Measurements from ENCODE around the gene TFAP2A. TPM values are rescaled to one million over a fixed set of nuclear protein-coding genes. Genes with fewer than 3 reads are reported as not detected.

The TFAP2A gene
- total RNA-seq, 3 donors from 2014 or later: 25.2 to 46.0 TPM; not detected in 1

GRCh38 chr6:10369896-10370295 lies 45.0 kb downstream of the TFAP2A start:
- Histone ChIP-seq H3K4me1 (no peaks in the 10 kb centered on the region), H3K27ac (no peak overlapping the region), H3K36me3 (no peaks in the 10 kb centered on the region), H3K9me3 (no peaks in the 10 kb centered on the region), H3K27me3 (no peaks in the 10 kb centered on the region), H3K4me3 (no peak overlapping the region)
- DNase-seq (ENCODE audit: low spot score in 2 of 2): no peak
- no peak for TF ChIP-seq CTCF (IDR thresholded peaks at IDR 0.05)
- TF ChIP-seq POLR2A (IDR thresholded peaks at IDR 0.05): no peak
- TF ChIP-seq POLR2AphosphoS5 (IDR thresholded peaks at IDR 0.05): no peak
- intact Hi-C loops (cut with DNase I; ENCODE audit: low total_unique reads): no loop called here

GRCh38 chr6:10368861-10369260 lies 46.0 kb downstream of the TFAP2A start:
- Histone ChIP-seq H3K27me3 (no peaks in the 10 kb centered on the region), H3K4me1 (no peaks in the 10 kb centered on the region), H3K27ac (no peak overlapping the region), H3K9me3 (peaks cover 0 to 4% of the 10 kb centered on the region in 2 donors), H3K4me3 (no peak overlapping the region), H3K36me3 (no peaks in the 10 kb centered on the region)
- intact Hi-C loops (cut with DNase I; ENCODE audit: low total_unique reads): no loop called here
- TF ChIP-seq CTCF (IDR thresholded peaks at IDR 0.05) (no peak), POLR2A (IDR thresholded peaks at IDR 0.05) (no peak), POLR2AphosphoS5 (IDR thresholded peaks at IDR 0.05) (no peak)
- DNase-seq (ENCODE audit: low spot score in 2 of 2): no peak

GRCh38 chr6:10363911-10364310 lies 51.0 kb downstream of the TFAP2A start:
- H3K27ac ChIP-seq: no peak overlapping the region
- TF ChIP-seq POLR2AphosphoS5 (IDR thresholded peaks at IDR 0.05) (no peak), POLR2A (IDR thresholded peaks at IDR 0.05) (no peak), CTCF (IDR thresholded peaks at IDR 0.05) (no peak)
- no peak overlapping the region for H3K4me3 ChIP-seq
- no peaks in the 10 kb centered on the region for H3K27me3 ChIP-seq
- no peaks in the 10 kb centered on the region for H3K4me1 ChIP-seq
- H3K36me3 ChIP-seq: no peaks in the 10 kb centered on the region
- H3K9me3 ChIP-seq: peaks cover 0 to 6% of the 10 kb centered on the region in 2 donors
- intact Hi-C loops (cut with DNase I; ENCODE audit: low total_unique reads): no loop called here
- DNase-seq (ENCODE audit: low spot score in 2 of 2): no peak

- Histone ChIP-seq H3K27ac (no peak overlapping the region), H3K4me3 (no peak overlapping the region), H3K36me3 (no peaks in the 10 kb centered on the region), H3K9me3 (peaks cover 0 to 6% of the 10 kb centered on the region in 2 donors), H3K27me3 (no peaks in the 10 kb centered on the region), H3K4me1 (no peaks in the 10 kb centered on the region)
- DNase-seq (ENCODE audit: low spot score in 2 of 2): no peak
- no peak for TF ChIP-seq POLR2AphosphoS5 (IDR thresholded peaks at IDR 0.05)
- TF ChIP-seq POLR2A (IDR thresholded peaks at IDR 0.05): no peak
- no peak for TF ChIP-seq CTCF (IDR thresholded peaks at IDR 0.05)
- intact Hi-C loops (cut with DNase I; ENCODE audit: low total_unique reads): no loop called here
Measured at GRCh38 chr6:10362300-10362699, 52.6 kb downstream of the TFAP2A start.

GRCh38 chr6:10361428-10361827 lies 53.4 kb downstream of the TFAP2A start:
- Histone ChIP-seq H3K36me3 (no peaks in the 10 kb centered on the region), H3K27me3 (no peaks in the 10 kb centered on the region), H3K4me3 (no peak overlapping the region), H3K9me3 (peaks cover 0 to 6% of the 10 kb centered on the region in 2 donors), H3K4me1 (no peaks in the 10 kb centered on the region), H3K27ac (no peak overlapping the region)
- no peak for TF ChIP-seq CTCF (IDR thresholded peaks at IDR 0.05)
- no peak for TF ChIP-seq POLR2A (IDR thresholded peaks at IDR 0.05)
- no peak for TF ChIP-seq POLR2AphosphoS5 (IDR thresholded peaks at IDR 0.05)
- intact Hi-C loops (cut with DNase I; ENCODE audit: low total_unique reads): no loop called here
- no peak for DNase-seq (ENCODE audit: low spot score in 2 of 2)

Measured in breast epithelium (tissue), 4 donors.